ENCODE results near the gene NAB2. TPM values are rescaled to one million over a fixed set of nuclear protein-coding genes. Genes with fewer than 3 reads are reported as not detected.

NAB2 gene
- total and polyA plus RNA-seq, 10 of the 15 experiments (the other 5 are each of a cell fraction or from before 2014, with no cell fraction given) = 0.35 to 35.2 (median 15.3) TPM

DNA sequence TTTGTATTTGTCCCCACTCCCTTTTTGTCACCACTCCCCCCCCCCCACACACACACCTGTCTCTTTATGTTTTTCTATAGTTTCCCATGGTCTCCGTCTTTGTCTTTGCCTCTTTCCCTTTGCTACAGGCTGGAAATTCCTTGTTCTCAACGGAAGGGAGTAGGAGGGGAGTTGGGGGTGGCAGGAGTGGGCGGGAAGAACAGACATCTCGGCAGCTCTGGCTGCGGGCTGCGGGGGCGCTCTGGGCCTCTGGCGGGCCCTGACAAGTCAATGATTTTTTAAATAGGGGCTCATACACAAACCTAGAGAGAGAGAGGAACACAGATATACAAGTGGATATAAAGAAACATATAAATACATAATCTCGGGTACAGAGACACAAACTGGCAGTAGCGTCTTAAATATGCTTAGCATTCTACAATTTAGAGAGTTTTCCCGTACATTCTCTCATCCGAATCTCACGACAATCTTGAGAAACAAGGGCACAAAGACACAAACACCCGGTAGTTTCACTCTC lies 2.4 kb upstream of the NAB2 start (continued):
- TF ChIP-seq TBL1XR1 (IDR thresholded peaks at IDR 0.05; ENCODE audit: low read depth, low read length) (peak; percentile 40; the same call in 1 of the 2 replicates), PRDM15 (CRISPR knock-in tag; IDR thresholded peaks at IDR 0.05) (no peak), PAX8 (IDR thresholded peaks at IDR 0.05) (no peak), KAT2A (conservative IDR thresholded peaks at IDR 0.05; ENCODE audit: control insufficient read depth, low read depth, low read length) (no peak), NFIC (IDR thresholded peaks at IDR 0.05; ENCODE audit: low read depth, low read length) (no peak), RELB (IDR thresholded peaks at IDR 0.05; ENCODE audit: low read depth) (peak; percentile 51; the same call in 1 of the 2 replicates), SRF (IDR thresholded peaks at IDR 0.05; ENCODE audit: low read depth in 2 of 2, low read length in 2 of 2) (no peak), TARDBP (IDR thresholded peaks at IDR 0.05; ENCODE audit: borderline replicate concordance) (no peak), RAD21 (IDR thresholded peaks at IDR 0.05; ENCODE audit: insufficient read depth, low read depth, low read length) (no peak), ASH2L (IDR thresholded peaks at IDR 0.05; ENCODE audit: borderline replicate concordance, low read depth) (no peak), TCF12 (IDR thresholded peaks at IDR 0.05; ENCODE audit: low read depth, low read length) (0 out of 2 replicates have a peak, but pooled peaks have one; percentile 2), POLR2AphosphoS2 (IDR thresholded peaks at IDR 0.05; ENCODE audit: low read depth, low read length) (0 out of 2 replicates have a peak, but pooled peaks have one; percentile 25), CHD2 (IDR thresholded peaks at IDR 0.05; ENCODE audit: borderline replicate concordance, low read depth, low read length) (no peak), IRF4 (IDR thresholded peaks at IDR 0.05; ENCODE audit: low read depth, low read length) (no peak), NFYB (IDR thresholded peaks at IDR 0.05; ENCODE audit: insufficient read depth, low read depth, low read length) (no peak), JUND (IDR thresholded peaks at IDR 0.05; ENCODE audit: low read depth, low read length) (no peak), BACH1 (IDR thresholded peaks at IDR 0.05; ENCODE audit: borderline replicate concordance) (no peak), NR2C2 (IDR thresholded peaks at IDR 0.05; ENCODE audit: borderline replicate concordance, control insufficient read depth, insufficient read length, low read depth) (no peak), HDGF (IDR thresholded peaks at IDR 0.05) (no peak), ZNF384 (IDR thresholded peaks at IDR 0.05; ENCODE audit: borderline replicate concordance, low read depth, low read length) (no peak), PBX3 (IDR thresholded peaks at IDR 0.05; ENCODE audit: insufficient replicate concordance, low read depth, low read length) (no peak), SP1 (IDR thresholded peaks at IDR 0.05; ENCODE audit: low read depth, low read length) (no peak), CTCF (IDR thresholded peaks at IDR 0.05 in 2 of 3, conservative IDR thresholded peaks at IDR 0.05 in 1 of 3; ENCODE audit: control insufficient read depth in 2 of 3, extremely low read depth in 1 of 3, insufficient read depth in 1 of 3, low read depth in 3 of 3, low read length in 3 of 3) (peak; percentile 35 to 45 (median 45); a peak in 5 of 6 replicates)
